Natural killer cell treated with Interleukin-12 subunit alpha and Interleukin-12 subunit beta and Interleukin-15 and Interleukin-18, amount 100 ng/mL, for 72 hours (primary cell): Measurements from ENCODE around the gene CCDC110. TPM values are rescaled to one million over a fixed set of nuclear protein-coding genes. Genes with fewer than 3 reads are reported as not detected.
A peak's percentile ranks its signal among the peaks of the same experiment; 100 is the strongest.

Experiments
- ATAC-seq, 2 donors: fragments of 150-1000 bp; cut with Tn5 transposase in 1 of 2; sonication (Bioruptor Pico), chemical (Tn5 transposase) in 1 of 2; 2 replicates each; pipeline ENCODE4 v1.10.0; 2021
- DNase-seq: peaks from one replicate; pipeline ENCODE4 v3.0.0; 2022; ENCODE audit warnings: low spot score
- H3K27ac Mint-ChIP-seq, 2 donors: 1 replicate in 1 of 2; 2 replicates in 1 of 2; pipeline ENCODE4 v1.8.0; 2022; ENCODE audit warnings: mixed read lengths in 2 of 2, mild to moderate bottlenecking in 1 of 2, moderate library complexity in 1 of 2
- H3K27me3 Mint-ChIP-seq, 2 donors: 1 replicate in 1 of 2; 2 replicates in 1 of 2; pipeline ENCODE4 v1.8.0; 2022; ENCODE audit warnings: mixed read lengths in 2 of 2
- H3K36me3 Mint-ChIP-seq: one replicate; pipeline ENCODE4 v1.8.0; 2022; ENCODE audit warnings: mixed read lengths
- H3K4me1 Mint-ChIP-seq, 2 donors: 1 replicate in 1 of 2; 2 replicates in 1 of 2; pipeline ENCODE4 v1.8.0; 2022; ENCODE audit warnings: low read depth in 2 of 2, mixed read lengths in 2 of 2, mild to moderate bottlenecking in 1 of 2
- H3K4me3 Mint-ChIP-seq: one replicate; pipeline ENCODE4 v1.8.0; 2022; ENCODE audit warnings: mixed read lengths
- H3K9me3 Mint-ChIP-seq: 2 replicates; pipeline ENCODE4 v1.8.0; 2022; ENCODE audit warnings: mixed read lengths
- total RNA-seq, 2 donors: library from RNA; stranded (reverse); gene quantifications; one replicate each; pipeline ENCODE4 v1.2.3, GENCODE V29; 2022

Gene CCDC110
- total RNA-seq, 2 donors from 2014 or later, result not detected

DNA sequence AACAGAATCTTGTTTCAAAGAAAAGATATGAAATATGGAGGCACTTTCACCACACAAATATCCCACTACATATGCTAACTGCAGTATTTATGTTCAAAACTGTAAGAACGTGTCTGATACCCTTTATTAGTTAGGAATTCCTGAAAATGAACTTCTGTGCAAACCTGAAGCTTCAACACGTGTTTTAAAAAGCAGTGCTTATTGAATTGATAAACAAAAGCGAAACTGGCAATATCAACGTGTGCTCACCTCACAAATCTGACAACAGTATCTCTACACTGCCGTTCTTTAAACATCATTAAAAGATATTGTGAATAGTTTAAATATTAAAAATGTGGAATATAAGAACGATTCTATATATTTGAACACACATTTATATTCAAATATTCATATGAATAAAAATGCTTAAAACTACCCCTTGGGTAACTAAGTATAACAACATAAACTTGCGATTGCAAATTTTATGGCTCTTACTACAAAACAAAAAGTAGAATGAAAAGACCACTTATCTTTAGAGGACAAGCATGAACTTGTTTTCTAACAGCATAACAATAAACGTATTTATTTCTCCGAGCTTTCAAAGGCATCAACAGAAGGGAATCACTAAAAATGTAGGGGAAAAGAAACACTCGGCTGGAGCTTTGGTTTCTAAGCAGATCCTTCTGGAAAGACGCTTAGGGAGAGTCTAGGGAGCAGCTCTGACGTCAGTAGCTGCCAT lies 76.1 kb downstream of the CCDC110 start, which contains the start of gene LRP2BP:
LRP2BP (minus strand) TSS at position 687 of the 718 bp plus-strand sequence. CDS start 17,738 bp downstream, outside the sequence.
- H3K4me3 Mint-ChIP-seq, result peak within 1 kb of the TSS; percentile 93
- H3K4me1 Mint-ChIP-seq, result peaks cover 18 to 20% of the 10 kb centered on the region in 2 donors
- H3K9me3 Mint-ChIP-seq, result no peaks in the 10 kb centered on the region
- peak within 1 kb of the TSS; percentile 86 to 97 for H3K27ac Mint-ChIP-seq
- no peaks in the 10 kb centered on the region for H3K27me3 Mint-ChIP-seq
- no peak for ATAC-seq
- H3K36me3 Mint-ChIP-seq, result peaks cover 6% of the 10 kb centered on the region
- DNase-seq, result no peak

Other genes with a start within 250 kb of the CCDC110 start
- gene LRP2BP, start 75.8 kb downstream of the CCDC110 start, total RNA-seq, result 1 to 10 TPM in 1 of 2 donors, under 1 TPM in 1; 0.45 to 1.2 TPM
- 10 to 100 TPM; 10.0 to 13.9 TPM for gene ANKRD37, start 74.9 kb downstream of the CCDC110 start, total RNA-seq
- gene UFSP2, start 45.8 kb downstream of the CCDC110 start, total RNA-seq, result 10 to 100 TPM; 22.1 to 22.7 TPM
- not detected for gene PDLIM3, start 63.8 kb upstream of the CCDC110 start, total RNA-seq